IMR-90 (cell line): ENCODE data around the gene KIFAP3. TPM values are rescaled to one million over a fixed set of nuclear protein-coding genes. Genes with fewer than 3 reads are reported as not detected.
A peak's percentile ranks its signal among the peaks of the same experiment; 100 is the strongest.

Experiments used
- ATAC-seq: fragments of 200-7000 bp; cut with Tn5 transposase; 2 replicates; pipeline ENCODE4 v1.9.1; 2020; ENCODE audit warnings: low read depth, mild to moderate bottlenecking, moderate library complexity
- BruUV-seq: library from RNA; stranded (reverse); fragments of 400-500 nt; replicated peaks from 2 replicates; lab custom pipeline; 2021; lab: Mats Ljungman, UMichigan
- CTCF ChIA-PET: fragments of 300-600 bp; formaldehyde crosslinking; extraction: SDS; loops from one replicate; lab custom pipeline; 2021; ENCODE audit warnings: antibody characterized with exemption; lab: Yijun Ruan, JAX
- POLR2A ChIA-PET: fragments of 300-600 bp; sonication (Branson Sonifier 250); formaldehyde crosslinking; loops from one replicate; lab custom pipeline; 2022; ENCODE audit warnings: antibody characterized with exemption; ENCODE audit not compliant: unreplicated experiment; lab: Charles Lee
- DNase-seq: peaks from one replicate; pipeline ENCODE4 v3.0.0; 2013
- H2AFZ ChIP-seq: replicated peaks from 2 replicates; pipeline ENCODE3; 2013; ENCODE audit warnings: low read length, mild to moderate bottlenecking; ENCODE audit not compliant: poor library complexity
- H2AK5ac ChIP-seq: 2 replicates; pipeline ENCODE4 v1.6.1; 2013; ENCODE audit warnings: low read depth, low read length, inconsistent platforms
- H2AK9ac ChIP-seq: replicated peaks from 2 replicates; pipeline ENCODE3; 2013; ENCODE audit warnings: mild to moderate bottlenecking, low read depth, low read length, moderate library complexity; ENCODE audit not compliant: poor library complexity
- H2BK120ac ChIP-seq: 2 replicates; pipeline ENCODE4 v1.6.1; 2013; ENCODE audit warnings: low read depth, low read length, inconsistent platforms
- H2BK15ac ChIP-seq: 3 replicates; pipeline ENCODE4 v1.6.1; 2013; ENCODE audit warnings: low read depth, low read length, inconsistent platforms
- H2BK20ac ChIP-seq: 2 replicates; pipeline ENCODE4 v1.6.1; 2013; ENCODE audit warnings: low read depth, mild to moderate bottlenecking, inconsistent platforms, low read length, moderate library complexity
- H2BK5ac ChIP-seq: 2 replicates; pipeline ENCODE4 v1.6.1; 2013; ENCODE audit warnings: mild to moderate bottlenecking, low read depth, low read length, inconsistent platforms; ENCODE audit not compliant: poor library complexity, severe bottlenecking
- H3K14ac ChIP-seq: replicated peaks from 2 replicates; pipeline ENCODE4 v1.6.1; 2013; ENCODE audit warnings: low read depth, low read length, inconsistent platforms
- H3K18ac ChIP-seq: 2 replicates; pipeline ENCODE4 v1.6.1; 2013; ENCODE audit warnings: low read depth, low read length, control low read depth
- H3K23ac ChIP-seq: 2 replicates; pipeline ENCODE4 v1.6.1; 2013; ENCODE audit warnings: low read depth, low read length, inconsistent platforms
- H3K27ac ChIP-seq: 2 replicates; pipeline ENCODE4 v1.5.1; 2013; ENCODE audit warnings: mild to moderate bottlenecking, control low read depth, low read length; ENCODE audit not compliant: insufficient read depth
- H3K27me3 ChIP-seq: 2 replicates; pipeline ENCODE4 v1.6.1; 2013; ENCODE audit warnings: low read length; ENCODE audit not compliant: control insufficient read depth, insufficient read depth
- H3K36me3 ChIP-seq: 2 replicates; pipeline ENCODE4 v1.6.1; 2013; ENCODE audit warnings: low read length, mixed read lengths; ENCODE audit not compliant: control insufficient read depth, insufficient read depth
- H3K4ac ChIP-seq: 2 replicates; pipeline ENCODE4 v1.6.1; 2013; ENCODE audit warnings: low read depth, low read length, inconsistent platforms
- H3K4me1 ChIP-seq: 2 replicates; pipeline ENCODE4 v1.6.1; 2013; ENCODE audit warnings: low read length, mixed read lengths; ENCODE audit not compliant: control insufficient read depth, insufficient read depth
- H3K4me2 ChIP-seq: 2 replicates; pipeline ENCODE4 v1.6.1; 2013; ENCODE audit warnings: low read depth, mild to moderate bottlenecking, control low read depth, low read length, moderate library complexity
- H3K4me3 ChIP-seq: 2 replicates; pipeline ENCODE4 v1.5.1; 2013; ENCODE audit warnings: low read depth, mild to moderate bottlenecking, control low read depth, low read length, moderate library complexity; ENCODE audit not compliant: insufficient read depth
- H3K56ac ChIP-seq: 2 replicates; pipeline ENCODE4 v1.6.1; 2013; ENCODE audit warnings: low read length, inconsistent platforms; ENCODE audit not compliant: insufficient read depth; ENCODE audit errors: extremely low read depth
- H3K79me1 ChIP-seq, 2 experiments: 2 replicates each; pipeline ENCODE4 v1.6.1; 2013; ENCODE audit warnings: low read length in 2 of 2, inconsistent platforms in 1 of 2, low read depth in 1 of 2
- H3K9ac ChIP-seq: 2 replicates; pipeline ENCODE4 v1.6.1; 2013; ENCODE audit warnings: low read depth, low read length, control low read depth
- H3K9me1 ChIP-seq: 2 replicates; pipeline ENCODE4 v1.6.1; 2013; ENCODE audit warnings: low read length, inconsistent platforms; ENCODE audit not compliant: insufficient read depth
- H3K9me3 ChIP-seq: 2 replicates; pipeline ENCODE4 v1.6.1; 2013; ENCODE audit warnings: low read length; ENCODE audit not compliant: control insufficient read depth, insufficient read depth
- H4K20me1 ChIP-seq: 2 replicates; pipeline ENCODE4 v1.6.1; 2013; ENCODE audit warnings: low read length, inconsistent platforms; ENCODE audit not compliant: insufficient read depth
- H4K5ac ChIP-seq: 2 replicates; pipeline ENCODE4 v1.6.1; 2013; ENCODE audit warnings: mild to moderate bottlenecking, low read depth, low read length, control low read depth
- H4K8ac ChIP-seq, 2 experiments: 2 replicates each; pipeline ENCODE4 v1.6.1; 2013; ENCODE audit warnings: low read depth in 2 of 2, low read length in 2 of 2, control low read depth in 1 of 2, inconsistent platforms in 1 of 2
- H4K91ac ChIP-seq: 2 replicates; pipeline ENCODE4 v1.6.1; 2013; ENCODE audit warnings: low read depth, low read length, inconsistent platforms; ENCODE audit not compliant: insufficient read depth
- BHLHE40 ChIP-seq: fragments of 150-350 bp; IDR thresholded peaks from 2 replicates; pipeline ENCODE4 v1.6.1; 2016; ENCODE audit warnings: mild to moderate bottlenecking, low read depth, low read length
- WGBS, 2 experiments: methylation state at CpG; one replicate each; pipeline versions ENCODE4 v1.1.5 to v1.1.7; 2013; ENCODE audit warnings: missing lambda C conversion rate in 2 of 2; ENCODE audit not compliant: insufficient read length in 1 of 2; ENCODE audit errors: extremely low coverage in 2 of 2; 5-methylcytosine and 5-hydroxymethylcytosine counted together
- dilution Hi-C: fragments of 300-500 bp; cut with HindIII; formaldehyde crosslinking; loops from one replicate; pipeline ENCODE4 v1.14.3; 2018; ENCODE audit warnings: low sequenced_read_pairs; ENCODE audit not compliant: unreplicated experiment
- in situ Hi-C: fragments of 300-500 bp; cut with MboI; formaldehyde crosslinking; loops from 3 replicates; pipeline ENCODE4 v1.14.3; 2019; ENCODE audit warnings: low sequenced_read_pairs, inconsistent platforms, mixed read lengths
- intact Hi-C: fragments of 100-400 bp; cut with micrococcal nuclease; formaldehyde crosslinking; loops from 2 replicates; pipeline ENCODE4 v1.10.0; 2022
- polyA plus RNA-seq, 3 experiments: library from polyadenylated mRNA; depleted of rRNA; stranded (reverse); fragments of >200 nt; gene quantifications; 2 replicates each; pipeline ENCODE4 v1.2.3, GENCODE V29; 2012; ENCODE audit warnings: low replicate concordance in 1 of 3
- total RNA-seq: library from RNA; depleted of rRNA; stranded (reverse); fragments of >200 nt; gene quantifications from 2 replicates; pipeline ENCODE4 v1.2.3, GENCODE V29; 2012

Gene KIFAP3
- total and polyA plus RNA-seq, 2 of the 4 experiments (the other 2 are of a cell fraction): 10.5 to 10.9 TPM

DNA sequence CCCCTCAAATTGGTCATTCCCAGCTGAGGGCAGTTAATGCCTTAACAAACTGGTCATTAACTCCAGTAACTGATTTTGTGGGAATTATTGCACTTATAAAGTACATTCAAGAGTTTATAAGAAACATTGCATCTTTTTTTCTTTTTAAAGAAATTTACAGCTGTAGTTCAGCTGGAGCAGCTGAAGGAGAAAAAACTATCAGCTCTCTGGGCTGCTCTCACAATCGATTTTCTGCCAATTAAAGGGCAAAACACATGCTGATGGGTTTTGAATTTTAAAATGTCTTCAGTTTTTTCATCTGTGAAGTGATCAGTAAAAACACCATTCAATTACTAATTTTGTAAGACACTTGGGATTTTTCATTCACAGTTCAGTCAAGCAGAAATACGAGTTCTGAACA, 74.7 kb downstream of the KIFAP3 start:
- no peak overlapping the region for H2AFZ ChIP-seq
- peak overlapping the region; percentile 25; the same call in 1 of the 2 replicates for H3K4me2 ChIP-seq
- dilution Hi-C loops (no loop called here), in situ Hi-C loops (no loop called here), intact Hi-C loops (no loop called here)
- H3K27ac ChIP-seq: no peak overlapping the region
- no peak overlapping the region for H3K4me3 ChIP-seq
- H3K79me1 ChIP-seq: no peaks in the 10 kb centered on the region
- H3K23ac ChIP-seq: no peak overlapping the region
- ChIA-PET CTCF (no interaction called here), POLR2A (no interaction called here)
- no peak overlapping the region for H2BK15ac ChIP-seq
- H2AK9ac ChIP-seq: no peak overlapping the region
- no peak overlapping the region for H3K14ac ChIP-seq
- peak overlapping the region; percentile 11; the same call in 1 of the 2 replicates for H3K4ac ChIP-seq
- H4K8ac ChIP-seq: peak overlapping the region in 1 of 2 experiments; percentile 11; a peak in 1 of 4 replicates
- H2BK20ac ChIP-seq: no peak overlapping the region
- H2AK5ac ChIP-seq: no peak overlapping the region
- H2BK5ac ChIP-seq: no peak overlapping the region
- no peak for TF ChIP-seq BHLHE40
- no peaks in the 10 kb centered on the region for H3K36me3 ChIP-seq
- no peaks in the 10 kb centered on the region for H4K20me1 ChIP-seq
- H2BK120ac ChIP-seq: peak overlapping the region; percentile 45; the same call in 1 of the 2 replicates
- H3K56ac ChIP-seq: no peak overlapping the region
- no peaks in the 10 kb centered on the region for H3K9me1 ChIP-seq
- peaks cover 2% of the 10 kb centered on the region; the same call in 1 of the 2 replicates for H3K4me1 ChIP-seq
- WGBS, 2 experiments: no CpG with 5 or more reads among the region's 2 CpGs
- no peak overlapping the region for H3K9ac ChIP-seq
- ATAC-seq (peak; percentile 46), DNase-seq (no peak)
- BruUV-seq: no TSS peak
- no peak overlapping the region for H4K5ac ChIP-seq
- H3K27me3 ChIP-seq: no peaks in the 10 kb centered on the region
- H3K9me3 ChIP-seq: no peaks in the 10 kb centered on the region
- no peak overlapping the region for H4K91ac ChIP-seq
- H3K18ac ChIP-seq: no peak overlapping the region
